Measurements from ENCODE around the gene YIF1B.

YIF1B gene

GRCh38 chr19:38309615-38310278 is 6.0 kb downstream of the YIF1B start:
- TF ChIP-seq CTCF (IDR thresholded peaks at IDR 0.05; ENCODE audit: low read length, missing control alignments), result no peak
- no peak for DNase-seq (ENCODE audit: low read depth)
- H3K4me3 ChIP-seq (replicated peaks; ENCODE audit: low read depth, low read length), result no peak overlapping the region

GRCh38 chr19:38308926-38309614 is 6.7 kb downstream of the YIF1B start:
- no peak for TF ChIP-seq CTCF (IDR thresholded peaks at IDR 0.05; ENCODE audit: low read length, missing control alignments)
- no peak overlapping the region for H3K4me3 ChIP-seq (replicated peaks; ENCODE audit: low read depth, low read length)
- DNase-seq (ENCODE audit: low read depth), result no peak

- DNase-seq (ENCODE audit: low read depth), result no peak
- H3K4me3 ChIP-seq (replicated peaks; ENCODE audit: low read depth, low read length), result no peak overlapping the region
- TF ChIP-seq CTCF (IDR thresholded peaks at IDR 0.05; ENCODE audit: low read length, missing control alignments), result no peak
Observed at GRCh38 chr19:38308006-38308766, 7.6 kb downstream of the YIF1B start.

GRCh38 chr19:38307597-38307996 is 8.2 kb downstream of the YIF1B start:
- H3K4me3 ChIP-seq (replicated peaks; ENCODE audit: low read depth, low read length), result no peak overlapping the region
- TF ChIP-seq CTCF (IDR thresholded peaks at IDR 0.05; ENCODE audit: low read length, missing control alignments), result no peak
- no peak for DNase-seq (ENCODE audit: low read depth)

GRCh38 chr19:38307076-38307475 is 8.7 kb downstream of the YIF1B start:
- no peak for TF ChIP-seq CTCF (IDR thresholded peaks at IDR 0.05; ENCODE audit: low read length, missing control alignments)
- H3K4me3 ChIP-seq (replicated peaks; ENCODE audit: low read depth, low read length), result no peak overlapping the region
- no peak for DNase-seq (ENCODE audit: low read depth)

- no peak for DNase-seq (ENCODE audit: low read depth)
- H3K4me3 ChIP-seq (replicated peaks; ENCODE audit: low read depth, low read length), result no peak overlapping the region
- no peak for TF ChIP-seq CTCF (IDR thresholded peaks at IDR 0.05; ENCODE audit: low read length, missing control alignments)
Observed at GRCh38 chr19:38306236-38306635, 9.5 kb downstream of the YIF1B start.

All from fibroblast of pulmonary artery (primary cell).